Fibroblast of lung (primary cell): Measurements from ENCODE around the gene GVQW3. TPM values are rescaled to one million over a fixed set of nuclear protein-coding genes. Genes with fewer than 3 reads are reported as not detected.

Experiments used
- DNase-seq, 2 donors: peaks; one replicate each; pipeline versions ENCODE4 v3.0.0 to v3.0.0-alpha.2; 2010; ENCODE audit warnings: low read depth in 2 of 2
- H2AFZ ChIP-seq: 2 replicates; pipeline ENCODE4 v1.5.1; 2012; ENCODE audit warnings: low read length, control low read depth, inconsistent platforms
- H3K27ac ChIP-seq: 2 replicates; pipeline ENCODE4 v1.5.1; 2011; ENCODE audit warnings: low read length, control low read depth; ENCODE audit not compliant: insufficient read depth
- H3K27me3 ChIP-seq: 2 replicates; pipeline ENCODE4 v1.5.1; 2011; ENCODE audit warnings: mild to moderate bottlenecking, low read length; ENCODE audit not compliant: control insufficient read depth, insufficient read depth
- H3K36me3 ChIP-seq: 2 replicates; pipeline ENCODE4 v1.5.1; 2011; ENCODE audit warnings: low read length; ENCODE audit not compliant: control insufficient read depth, insufficient read depth
- H3K4me1 ChIP-seq: 2 replicates; pipeline ENCODE4 v1.5.1; 2011; ENCODE audit warnings: low read length; ENCODE audit not compliant: control insufficient read depth, insufficient read depth; ENCODE audit errors: extremely low read depth
- H3K4me2 ChIP-seq: 2 replicates; pipeline ENCODE4 v1.5.1; 2011; ENCODE audit warnings: low read length, control low read depth; ENCODE audit not compliant: insufficient read depth; ENCODE audit errors: extremely low read depth
- H3K4me3 ChIP-seq, 4 experiments: fragments of 200-600 bp in 1 of 4; sonication (generic) in 1 of 4; replicated peaks in 1 of 4; 2 replicates each; pipeline ENCODE4 v1.5.1; 2011 to 2016; ENCODE audit warnings: low read length in 4 of 4, low read depth in 3 of 4, mild to moderate bottlenecking in 3 of 4, control low read depth in 2 of 4, inconsistent platforms in 1 of 4, mixed read lengths in 1 of 4; ENCODE audit not compliant: insufficient read depth in 1 of 4; ENCODE audit errors: control extremely low read depth in 1 of 4
- H3K79me2 ChIP-seq: 2 replicates; pipeline ENCODE4 v1.5.1; 2012; ENCODE audit warnings: mild to moderate bottlenecking, low read length, inconsistent platforms; ENCODE audit not compliant: control insufficient read depth, insufficient read depth
- H3K9ac ChIP-seq: 2 replicates; pipeline ENCODE4 v1.5.1; 2011; ENCODE audit warnings: mild to moderate bottlenecking, low read length, control low read depth; ENCODE audit not compliant: insufficient read depth
- H3K9me3 ChIP-seq: 2 replicates; pipeline ENCODE4 v1.5.1; 2012; ENCODE audit warnings: low read depth, low read length; ENCODE audit not compliant: control insufficient read depth, insufficient read depth
- H4K20me1 ChIP-seq: 2 replicates; pipeline ENCODE4 v1.5.1; 2011; ENCODE audit warnings: low read length; ENCODE audit not compliant: control insufficient read depth, insufficient read depth; ENCODE audit errors: extremely low read depth
- EZH2 ChIP-seq: IDR thresholded peaks from 2 replicates; pipeline ENCODE4 v1.5.1; 2012; ENCODE audit warnings: low read length, control low read depth, mild to moderate bottlenecking; ENCODE audit errors: missing control alignments
- polyA plus RNA-seq, 2 donors: library from polyadenylated mRNA; depleted of rRNA in 1 of 2; stranded (reverse) in 1 of 2; unstranded in 1 of 2; fragments of >200 nt; gene quantifications; 2 replicates each; pipeline ENCODE4 v1.2.1, GENCODE V29; 2011 to 2012; ENCODE audit warnings: missing spikeins in 1 of 2
- total RNA-seq: library from RNA; depleted of rRNA; stranded (reverse); fragments of >200 nt; gene quantifications from 2 replicates; pipeline ENCODE4 v1.2.1, GENCODE V29; 2014
- TF ChIP-seq, protein P1 (sequence below), 2 donors: IDR thresholded peaks in 1 of 2; conservative IDR thresholded peaks in 1 of 2; 1 replicate in 1 of 2; 2 replicates in 1 of 2; pipeline ENCODE4 v1.5.1; 2011 to 2012; ENCODE audit warnings: low read length in 2 of 2, control low read depth in 1 of 2, inconsistent platforms in 1 of 2, low read depth in 1 of 2, mild to moderate bottlenecking in 1 of 2

Gene GVQW3
- total and polyA plus RNA-seq, 2 donors (not counting 1 experiment from before 2014, with no cell fraction given) = 1.3 to 1.4 TPM

DNA sequence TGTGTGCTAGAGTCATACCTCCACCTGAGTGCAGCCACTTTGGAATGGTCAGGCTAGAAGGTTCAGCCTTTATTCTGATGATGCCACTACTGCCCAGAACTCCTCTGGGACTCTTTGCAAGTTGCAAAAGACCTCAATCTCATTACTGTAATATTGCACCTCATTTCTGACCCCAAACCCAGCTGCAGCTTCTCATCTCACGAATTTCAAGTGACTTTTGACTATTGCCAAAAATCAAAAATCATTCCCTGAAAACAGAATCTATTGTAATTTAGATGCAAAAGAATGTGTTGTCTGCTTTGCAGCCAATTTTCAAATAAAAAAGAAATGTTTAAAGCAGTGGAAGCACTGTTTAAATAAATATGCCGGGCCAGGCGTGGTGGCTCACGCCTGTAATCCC is 25.2 kb downstream of the GVQW3 start:
- Histone ChIP-seq H3K27ac (no peak overlapping the region), H3K27me3 (peaks cover 8% of the 10 kb centered on the region), H3K4me1 (no peaks in the 10 kb centered on the region), H3K79me2 (no peaks in the 10 kb centered on the region), H3K9ac (no peak overlapping the region), H4K20me1 (no peaks in the 10 kb centered on the region), H3K4me2 (no peak overlapping the region), H3K36me3 (no peaks in the 10 kb centered on the region), H3K4me3 (no peak overlapping the region), H2AFZ (no peak overlapping the region), H3K9me3 (no peaks in the 10 kb centered on the region)
- TF ChIP-seq, protein P1, sequence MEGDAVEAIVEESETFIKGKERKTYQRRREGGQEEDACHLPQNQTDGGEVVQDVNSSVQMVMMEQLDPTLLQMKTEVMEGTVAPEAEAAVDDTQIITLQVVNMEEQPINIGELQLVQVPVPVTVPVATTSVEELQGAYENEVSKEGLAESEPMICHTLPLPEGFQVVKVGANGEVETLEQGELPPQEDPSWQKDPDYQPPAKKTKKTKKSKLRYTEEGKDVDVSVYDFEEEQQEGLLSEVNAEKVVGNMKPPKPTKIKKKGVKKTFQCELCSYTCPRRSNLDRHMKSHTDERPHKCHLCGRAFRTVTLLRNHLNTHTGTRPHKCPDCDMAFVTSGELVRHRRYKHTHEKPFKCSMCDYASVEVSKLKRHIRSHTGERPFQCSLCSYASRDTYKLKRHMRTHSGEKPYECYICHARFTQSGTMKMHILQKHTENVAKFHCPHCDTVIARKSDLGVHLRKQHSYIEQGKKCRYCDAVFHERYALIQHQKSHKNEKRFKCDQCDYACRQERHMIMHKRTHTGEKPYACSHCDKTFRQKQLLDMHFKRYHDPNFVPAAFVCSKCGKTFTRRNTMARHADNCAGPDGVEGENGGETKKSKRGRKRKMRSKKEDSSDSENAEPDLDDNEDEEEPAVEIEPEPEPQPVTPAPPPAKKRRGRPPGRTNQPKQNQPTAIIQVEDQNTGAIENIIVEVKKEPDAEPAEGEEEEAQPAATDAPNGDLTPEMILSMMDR (conservative IDR thresholded peaks at IDR 0.05 in 1 of 2, IDR thresholded peaks at IDR 0.05 in 1 of 2; ENCODE audit: low read depth in 1 of 2, low read length in 2 of 2) = no peak
- no peak for TF ChIP-seq EZH2
- no peak for DNase-seq

DNA sequence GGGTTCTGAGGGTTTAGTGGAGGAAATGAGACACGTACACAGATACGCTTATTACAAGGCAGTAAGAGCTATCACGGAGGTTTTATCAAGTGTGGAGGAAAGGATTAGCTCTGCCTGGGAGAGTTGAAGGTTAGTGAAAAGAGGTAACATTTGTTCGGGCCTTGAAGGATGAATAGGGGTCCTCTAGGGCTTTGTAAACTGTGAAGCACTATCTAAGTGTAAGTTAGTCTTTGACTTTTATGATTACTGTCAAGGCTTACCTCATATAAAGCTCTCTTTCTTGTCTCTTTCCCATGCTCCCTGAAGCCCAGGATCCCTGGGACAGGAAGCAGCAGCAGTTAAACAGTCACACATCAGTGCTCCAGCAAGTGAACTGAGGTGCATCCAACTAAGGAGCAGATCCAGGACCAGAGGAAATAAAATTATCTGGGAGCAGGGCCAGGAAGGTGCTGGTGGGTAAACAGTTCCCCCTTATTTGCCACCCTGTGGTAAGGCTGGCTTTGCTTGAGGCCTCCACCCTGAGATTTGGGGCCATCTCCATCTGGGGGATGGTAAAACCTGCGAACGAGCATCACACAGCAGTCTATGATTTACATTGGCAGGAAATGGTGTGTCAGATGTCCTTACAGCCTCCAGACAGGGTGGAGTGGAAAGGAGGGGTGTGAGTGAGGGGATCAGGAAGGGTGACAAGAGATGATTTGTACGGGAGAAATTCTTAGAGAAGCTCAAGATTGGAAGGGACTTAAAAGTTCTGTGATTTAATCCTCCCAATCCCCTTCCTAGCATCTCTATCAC is 27.2 kb downstream of the GVQW3 start:
- Histone ChIP-seq H3K4me2 (no peak overlapping the region), H3K4me3 (no peak overlapping the region), H3K4me1 (no peaks in the 10 kb centered on the region), H3K9ac (no peak overlapping the region), H3K9me3 (no peaks in the 10 kb centered on the region), H3K79me2 (no peaks in the 10 kb centered on the region), H3K27ac (no peak overlapping the region), H3K27me3 (peaks cover 18% of the 10 kb centered on the region), H2AFZ (no peak overlapping the region), H3K36me3 (no peaks in the 10 kb centered on the region), H4K20me1 (no peaks in the 10 kb centered on the region)
- no peak for TF ChIP-seq EZH2
- TF ChIP-seq, protein P1 (conservative IDR thresholded peaks at IDR 0.05 in 1 of 2, IDR thresholded peaks at IDR 0.05 in 1 of 2; ENCODE audit: low read depth in 1 of 2, low read length in 2 of 2) = no peak
- DNase-seq = no peak

DNA sequence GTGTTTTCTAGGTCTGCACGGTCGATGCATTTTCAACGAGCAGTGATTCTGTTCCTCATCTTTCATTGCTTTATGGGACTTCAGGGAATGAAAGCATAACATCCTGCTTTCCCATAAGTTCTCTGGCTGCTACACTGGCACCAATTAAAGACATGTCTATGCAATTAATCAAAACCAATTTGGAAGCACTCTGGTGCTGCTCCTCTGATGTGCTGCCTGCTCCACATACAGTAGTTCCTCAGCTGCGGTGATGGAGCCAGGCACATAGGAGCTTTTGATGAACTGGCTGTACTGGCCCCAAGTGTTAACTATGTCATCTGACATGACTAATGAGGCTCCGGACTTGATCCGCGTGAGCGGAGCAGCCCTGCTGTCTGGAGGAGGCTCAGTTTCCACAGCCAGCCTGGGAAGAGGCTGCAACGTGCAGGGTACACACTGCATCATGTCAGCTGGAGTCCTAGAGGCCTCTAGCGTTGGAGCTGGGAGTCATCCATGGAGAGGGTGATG is 29.8 kb downstream of the GVQW3 start:
- H2AFZ ChIP-seq = no peak overlapping the region
- H3K4me3 ChIP-seq = no peak overlapping the region
- H3K36me3 ChIP-seq = no peaks in the 10 kb centered on the region
- H4K20me1 ChIP-seq = no peaks in the 10 kb centered on the region
- no peak overlapping the region for H3K27ac ChIP-seq
- H3K79me2 ChIP-seq = no peaks in the 10 kb centered on the region
- no peaks in the 10 kb centered on the region for H3K9me3 ChIP-seq
- no peaks in the 10 kb centered on the region for H3K4me1 ChIP-seq
- no peak for DNase-seq
- no peak overlapping the region for H3K9ac ChIP-seq
- H3K4me2 ChIP-seq = no peak overlapping the region
- peaks cover 16% of the 10 kb centered on the region for H3K27me3 ChIP-seq
- TF ChIP-seq, protein P1 (conservative IDR thresholded peaks at IDR 0.05 in 1 of 2, IDR thresholded peaks at IDR 0.05 in 1 of 2; ENCODE audit: low read depth in 1 of 2, low read length in 2 of 2) = no peak
- peak; percentile 27 for TF ChIP-seq EZH2
